K562 (cell line): Measurements from ENCODE around the gene RUVBL2. TPM values are rescaled to one million over a fixed set of nuclear protein-coding genes. Genes with fewer than 3 reads are reported as not detected.

Source experiments
- CBFA2T3 ChIP-seq: fragments of 450-650 bp; IDR thresholded peaks from 2 replicates; pipeline ENCODE4 v1.6.1; 2017
- CCNT2 ChIP-seq: IDR thresholded peaks from 2 replicates; pipeline ENCODE4 v1.6.1; 2011; ENCODE audit warnings: borderline replicate concordance, low read depth, mild to moderate bottlenecking, moderate library complexity, mixed read lengths, low read length; ENCODE audit not compliant: insufficient read length; ENCODE audit errors: extremely low read depth
- ESRRA ChIP-seq: fragments of 450-650 bp; IDR thresholded peaks from 2 replicates; pipeline ENCODE4 v1.6.1; 2014; ENCODE audit warnings: low read depth, mild to moderate bottlenecking, moderate library complexity, borderline replicate concordance
- EWSR1 ChIP-seq: fragments of 450-650 bp; IDR thresholded peaks from 2 replicates; pipeline ENCODE4 v1.6.1; 2018; ENCODE audit warnings: borderline replicate concordance, mild to moderate bottlenecking, low read depth, moderate library complexity; ENCODE audit not compliant: partially characterized antibody
- KDM4B ChIP-seq, 2 experiments: fragments of 450-650 bp in 1 of 2; sonication (generic) in 1 of 2; IDR thresholded peaks; 2 replicates each; pipeline ENCODE4 v1.6.1; 2016 to 2017; ENCODE audit warnings: borderline replicate concordance in 2 of 2, antibody characterized with exemption in 1 of 2, low read depth in 1 of 2, mild to moderate bottlenecking in 1 of 2
- NFRKB ChIP-seq: fragments of 450-650 bp; IDR thresholded peaks from 2 replicates; pipeline ENCODE4 v1.6.1; 2016; ENCODE audit warnings: low read depth
- PHF8 ChIP-seq: fragments of 200-600 bp; sonication (generic); IDR thresholded peaks from 2 replicates; pipeline ENCODE4 v1.6.1; 2012; ENCODE audit warnings: mixed run types, mild to moderate bottlenecking, inconsistent platforms, low read length, moderate library complexity, borderline replicate concordance
- polyA plus RNA-seq, 8 experiments: library from polyadenylated mRNA; depleted of rRNA in 4 of 8; stranded (reverse) in 5 of 8; unstranded in 3 of 8; fragments of >200 nt; fragmentation: Nextera tagmentation in 2 of 8; fragmentation: Illumina TruSeq in 1 of 8; extraction: Ambion mirVana in 2 of 8; extraction: Trizol in 1 of 8; gene quantifications; 2 replicates each; pipeline versions ENCODE4 v1.2.1 to v1.2.3, GENCODE V29; 2011 to 2014; ENCODE audit warnings: inconsistent platforms in 1 of 8, missing spikeins in 1 of 8
- total RNA-seq, 7 experiments: library from RNA; depleted of rRNA in 6 of 7; stranded (reverse); fragments of >200 nt in 6 of 7; fragmentation: Illumina TruSeq in 2 of 7; extraction: Trizol in 2 of 7; gene quantifications; 2 replicates each; pipeline versions ENCODE4 v1.2.1 to v1.2.3, GENCODE V29; 2011 to 2021; ENCODE audit warnings: low replicate concordance in 1 of 7
- TF ChIP-seq, protein P1 (sequence below): IDR thresholded peaks from 2 replicates; pipeline ENCODE4 v1.6.1; 2012; ENCODE audit warnings: low read depth, low read length, improper control_type of control experiment, borderline replicate concordance
- TF ChIP-seq, protein P2 (sequence below), 2 experiments: fragments of 450-650 bp in 1 of 2; sonication (generic) in 1 of 2; formaldehyde crosslinking; conservative IDR thresholded peaks; 2 replicates each; pipeline versions ENCODE4 v1.4.0 to v1.8.1; 2020 to 2022; ENCODE audit warnings: mild to moderate bottlenecking in 1 of 2, missing genetic modification reagents in 1 of 2
- TF ChIP-seq, protein P3 (sequence below): sonication (generic); formaldehyde crosslinking; IDR thresholded peaks from 2 replicates; pipeline ENCODE4 v1.8.0; 2022; ENCODE audit warnings: missing genetic modification reagents, mild to moderate bottlenecking, moderate library complexity, borderline replicate concordance

Gene RUVBL2
- total and polyA plus RNA-seq, 9 of the 15 experiments (the other 6 are each of a cell fraction or from before 2014, with no cell fraction given), result 71.4 to 453 (median 237) TPM

DNA sequence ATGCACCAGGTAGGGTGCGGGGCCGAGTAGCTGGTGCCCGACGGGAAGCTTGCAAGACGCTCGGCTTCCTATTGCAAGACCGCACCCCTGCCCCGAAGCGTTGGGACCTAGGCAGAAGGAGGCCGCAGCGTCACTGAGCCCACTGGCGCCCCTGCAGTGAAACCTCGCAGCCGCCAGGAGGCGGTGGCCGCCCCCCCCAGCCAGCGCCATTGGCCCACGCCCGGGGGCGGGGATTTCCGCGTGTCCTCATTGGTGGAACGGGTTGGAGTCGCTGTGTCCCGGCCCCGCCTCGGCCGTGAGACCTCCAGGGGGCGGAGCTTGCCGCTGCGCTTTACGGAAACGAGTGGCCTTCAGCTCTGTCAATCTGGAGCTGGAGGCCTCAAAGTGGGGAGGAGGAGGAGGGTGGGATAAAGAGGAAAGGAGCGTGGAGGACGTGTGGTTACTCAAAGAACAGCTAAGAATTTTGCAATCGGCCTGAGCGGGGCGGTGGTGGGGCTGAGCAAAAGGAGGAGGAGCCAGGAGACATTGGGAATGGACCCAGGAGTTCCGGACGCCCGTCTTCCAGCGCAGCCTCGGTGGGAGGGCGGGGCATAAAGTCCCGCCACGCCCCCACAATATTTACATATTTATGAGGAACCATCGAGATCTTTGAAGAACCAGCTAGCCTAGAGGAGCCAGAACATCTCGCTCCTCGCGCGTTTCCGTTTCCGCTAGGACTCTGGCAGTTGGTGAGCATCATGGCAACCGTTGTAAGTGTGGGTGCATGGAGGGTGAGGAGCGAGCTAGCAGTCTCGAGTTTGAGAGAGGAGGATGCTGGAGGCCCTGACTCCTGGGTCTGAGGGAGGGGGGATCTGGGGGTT lies at the start of gene RUVBL2, which contains the start of gene GYS1 (continued):
- TF ChIP-seq, protein P1, sequence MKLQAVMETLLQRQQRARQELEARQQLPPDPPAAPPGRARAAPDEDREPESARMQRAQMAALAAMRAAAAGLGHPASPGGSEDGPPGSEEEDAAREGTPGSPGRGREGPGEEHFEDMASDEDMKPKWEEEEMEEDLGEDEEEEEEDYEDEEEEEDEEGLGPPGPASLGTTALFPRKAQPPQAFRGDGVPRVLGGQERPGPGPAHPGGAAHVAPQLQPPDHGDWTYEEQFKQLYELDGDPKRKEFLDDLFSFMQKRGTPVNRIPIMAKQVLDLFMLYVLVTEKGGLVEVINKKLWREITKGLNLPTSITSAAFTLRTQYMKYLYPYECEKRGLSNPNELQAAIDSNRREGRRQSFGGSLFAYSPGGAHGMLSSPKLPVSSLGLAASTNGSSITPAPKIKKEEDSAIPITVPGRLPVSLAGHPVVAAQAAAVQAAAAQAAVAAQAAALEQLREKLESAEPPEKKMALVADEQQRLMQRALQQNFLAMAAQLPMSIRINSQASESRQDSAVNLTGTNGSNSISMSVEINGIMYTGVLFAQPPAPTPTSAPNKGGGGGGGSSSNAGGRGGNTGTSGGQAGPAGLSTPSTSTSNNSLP, result 0 out of 2 replicates have a peak, but pooled peaks have one; percentile 20
- TF ChIP-seq, protein P2, sequence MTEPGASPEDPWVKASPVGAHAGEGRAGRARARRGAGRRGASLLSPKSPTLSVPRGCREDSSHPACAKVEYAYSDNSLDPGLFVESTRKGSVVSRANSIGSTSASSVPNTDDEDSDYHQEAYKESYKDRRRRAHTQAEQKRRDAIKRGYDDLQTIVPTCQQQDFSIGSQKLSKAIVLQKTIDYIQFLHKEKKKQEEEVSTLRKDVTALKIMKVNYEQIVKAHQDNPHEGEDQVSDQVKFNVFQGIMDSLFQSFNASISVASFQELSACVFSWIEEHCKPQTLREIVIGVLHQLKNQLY (CRISPR knock-in tag; conservative IDR thresholded peaks at IDR 0.05), result no peak
- peak; percentile 71 for TF ChIP-seq NFRKB
- TF ChIP-seq KDM4B (IDR thresholded peaks at IDR 0.05; ENCODE audit: borderline replicate concordance in 2 of 2, low read depth in 1 of 2), result peak in 1 of 2 experiments; percentile 40; a peak in 2 of 4 replicates
- TF ChIP-seq PHF8, result peak; percentile 70; the same call in 1 of the 2 replicates
- TF ChIP-seq, protein P3, sequence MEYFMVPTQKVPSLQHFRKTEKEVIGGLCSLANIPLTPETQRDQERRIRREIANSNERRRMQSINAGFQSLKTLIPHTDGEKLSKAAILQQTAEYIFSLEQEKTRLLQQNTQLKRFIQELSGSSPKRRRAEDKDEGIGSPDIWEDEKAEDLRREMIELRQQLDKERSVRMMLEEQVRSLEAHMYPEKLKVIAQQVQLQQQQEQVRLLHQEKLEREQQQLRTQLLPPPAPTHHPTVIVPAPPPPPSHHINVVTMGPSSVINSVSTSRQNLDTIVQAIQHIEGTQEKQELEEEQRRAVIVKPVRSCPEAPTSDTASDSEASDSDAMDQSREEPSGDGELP (CRISPR knock-in tag), result peak; percentile 71; the same call in 1 of the 2 replicates
- TF ChIP-seq EWSR1, result no peak
- no peak for TF ChIP-seq CBFA2T3
- no peak; the same call in 1 of the 2 replicates for TF ChIP-seq ESRRA
- peak; percentile 89 for TF ChIP-seq CCNT2
